H1 (cell line): ENCODE measurements around the gene DPM2. TPM values are rescaled to one million over a fixed set of nuclear protein-coding genes. Genes with fewer than 3 reads are reported as not detected.

Experiments
- ASH2L ChIP-seq: fragments of 200-600, 300-600 bp; sonication (generic); IDR thresholded peaks from one replicate; pipeline ENCODE4 v1.7.1; 2017; ENCODE audit warnings: low read length
- ATF3 ChIP-seq: IDR thresholded peaks from 2 replicates; pipeline ENCODE4 v1.6.1; 2011; ENCODE audit warnings: low read depth, mild to moderate bottlenecking, low read length; ENCODE audit not compliant: insufficient read depth
- BACH1 ChIP-seq: IDR thresholded peaks from 2 replicates; pipeline ENCODE4 v1.6.1; 2012; ENCODE audit warnings: low read length, improper control_type of control experiment
- CBX8 ChIP-seq: fragments of 300-800, 300-1000 bp; sonication (generic); IDR thresholded peaks from 2 replicates; pipeline ENCODE4 v1.7.1; 2016; ENCODE audit warnings: low read depth, low read length, borderline replicate concordance
- CEBPB ChIP-seq: IDR thresholded peaks from 2 replicates; pipeline ENCODE4 v1.6.1; 2012; ENCODE audit warnings: low read depth, low read length
- CHD2 ChIP-seq: IDR thresholded peaks from 2 replicates; pipeline ENCODE4 v1.6.1; 2012; ENCODE audit warnings: low read length, improper control_type of control experiment
- CREB1 ChIP-seq: IDR thresholded peaks from 2 replicates; pipeline ENCODE4 v1.6.1; 2012; ENCODE audit warnings: inconsistent platforms
- EP300 ChIP-seq, 2 experiments: IDR thresholded peaks; 1 replicate in 1 of 2; 2 replicates in 1 of 2; pipeline ENCODE4 v1.6.1; 2011 to 2012; ENCODE audit warnings: low read depth in 2 of 2, low read length in 2 of 2, mild to moderate bottlenecking in 2 of 2, borderline replicate concordance in 1 of 2, inconsistent platforms in 1 of 2, moderate library complexity in 1 of 2
- EZH2 ChIP-seq: fragments of 200-600 bp; sonication (generic); IDR thresholded peaks from 2 replicates; pipeline ENCODE4 v1.7.1; 2012; ENCODE audit warnings: low read depth, mild to moderate bottlenecking, moderate library complexity, low read length, inconsistent platforms; ENCODE audit not compliant: severe bottlenecking
- FOSL1 ChIP-seq: IDR thresholded peaks from 2 replicates; pipeline ENCODE4 v1.6.1; 2011; ENCODE audit warnings: mild to moderate bottlenecking, low read depth, low read length, moderate library complexity; ENCODE audit not compliant: insufficient read depth
- GABPA ChIP-seq: IDR thresholded peaks from 2 replicates; pipeline ENCODE4 v1.6.1; 2011; ENCODE audit warnings: mild to moderate bottlenecking, low read length, moderate library complexity, borderline replicate concordance; ENCODE audit not compliant: insufficient read depth
- KDM4A ChIP-seq: IDR thresholded peaks from one replicate; pipeline ENCODE4 v1.7.1; 2012; ENCODE audit warnings: low read depth, mild to moderate bottlenecking, moderate library complexity, low read length, inconsistent platforms; ENCODE audit not compliant: severe bottlenecking
- MAFK ChIP-seq: IDR thresholded peaks from 2 replicates; pipeline ENCODE4 v1.6.1; 2012; ENCODE audit warnings: low read depth, mild to moderate bottlenecking, improper control_type of control experiment, low read length
- NRF1 ChIP-seq: IDR thresholded peaks from 2 replicates; pipeline ENCODE4 v1.6.1; 2011; ENCODE audit warnings: mild to moderate bottlenecking, low read depth, low read length, improper control_type of control experiment
- PHF8 ChIP-seq: fragments of 200-600 bp; sonication (generic); conservative IDR thresholded peaks from 2 replicates; pipeline ENCODE4 v1.7.1; 2012; ENCODE audit warnings: low read depth, mild to moderate bottlenecking, inconsistent platforms, low read length, moderate library complexity
- RBBP5 ChIP-seq: IDR thresholded peaks from 2 replicates; pipeline ENCODE4 v1.7.1; 2012; ENCODE audit warnings: low read depth, mild to moderate bottlenecking, inconsistent platforms, low read length, moderate library complexity, borderline replicate concordance
- RFX5 ChIP-seq: IDR thresholded peaks from 2 replicates; pipeline ENCODE4 v1.6.1; 2011; ENCODE audit warnings: low read depth, low read length, improper control_type of control experiment, borderline replicate concordance
- RXRA ChIP-seq: IDR thresholded peaks from 2 replicates; pipeline ENCODE4 v1.6.1; 2011; ENCODE audit warnings: low read depth, mild to moderate bottlenecking, low read length, moderate library complexity; ENCODE audit not compliant: insufficient read depth
- SAP30 ChIP-seq: fragments of 300-600 bp; sonication (generic); IDR thresholded peaks from 2 replicates; pipeline ENCODE4 v1.7.1; 2012; ENCODE audit warnings: low read length, moderate library complexity, mild to moderate bottlenecking, inconsistent platforms; ENCODE audit not compliant: insufficient read depth, insufficient replicate concordance
- SP2 ChIP-seq: IDR thresholded peaks from 2 replicates; pipeline ENCODE4 v1.6.1; 2012; ENCODE audit warnings: mild to moderate bottlenecking, low read length, inconsistent platforms
- TAF1 ChIP-seq: IDR thresholded peaks from 2 replicates; pipeline ENCODE4 v1.6.1; 2011; ENCODE audit warnings: mild to moderate bottlenecking, low read depth, low read length
- YY1 ChIP-seq: IDR thresholded peaks from 2 replicates; pipeline ENCODE4 v1.6.1; 2011; ENCODE audit warnings: low read depth, mild to moderate bottlenecking, low read length
- ZNF274 ChIP-seq: IDR thresholded peaks from 2 replicates; pipeline ENCODE4 v1.7.0; 2012; ENCODE audit warnings: low read length, borderline replicate concordance; ENCODE audit errors: extremely low read depth
- polyA plus RNA-seq, 7 experiments: library from polyadenylated mRNA; depleted of rRNA in 3 of 7; stranded (reverse) in 5 of 7; unstranded in 2 of 7; fragments of >200 nt in 5 of 7; fragments of 200-250 nt in 2 of 7; gene quantifications; 1 replicate in 5 of 7; 2 replicates in 1 of 7; 4 replicates in 1 of 7; pipeline versions ENCODE4 v1.2.1 to v1.2.3, GENCODE V29; 2011 to 2013; ENCODE audit warnings: missing spikeins in 2 of 7, mixed read lengths in 2 of 7
- total RNA-seq: library from RNA; stranded (reverse); fragmentation: NEBNext Ultra II Directional; extraction: Animal tissue kit (Norgen Biotek cat#: 25700); gene quantifications from 2 replicates; pipeline ENCODE4 v1.2.1, GENCODE V29; 2021

DPM2 gene
- total and polyA plus RNA-seq, 2 of the 8 experiments (the other 6 are each of a cell fraction or from before 2014, with no cell fraction given): 45.4 to 95.4 TPM

- no peak for TF ChIP-seq CBX8
- 0 out of 2 replicates have a peak, but pooled peaks have one; percentile 8 for TF ChIP-seq BACH1
- no peak for TF ChIP-seq SAP30
- 0 out of 2 replicates have a peak, but pooled peaks have one; percentile 5 for TF ChIP-seq GABPA
- no peak for TF ChIP-seq EZH2
- TF ChIP-seq RXRA: no peak
- no peak for TF ChIP-seq NRF1
- TF ChIP-seq TAF1: no peak
- TF ChIP-seq EP300 (IDR thresholded peaks at IDR 0.05; ENCODE audit: borderline replicate concordance in 1 of 2, low read depth in 2 of 2, low read length in 2 of 2): 0 out of 3 replicates have a peak, but pooled peaks of 1 of the 2 experiments have one; percentile 9
- peak; percentile 29 for TF ChIP-seq ASH2L
- no peak for TF ChIP-seq MAFK
- TF ChIP-seq PHF8: peak; percentile 18; the same call in 1 of the 2 replicates
- no peak; the same call in 1 of the 2 replicates for TF ChIP-seq CHD2
- TF ChIP-seq SP2: peak; percentile 24; the same call in 1 of the 2 replicates
- no peak for TF ChIP-seq RFX5
- TF ChIP-seq KDM4A: peak; percentile 63
- TF ChIP-seq CEBPB: no peak
- no peak for TF ChIP-seq FOSL1
- peak; percentile 58; the same call in 1 of the 2 replicates for TF ChIP-seq YY1
- no peak for TF ChIP-seq ATF3
- no peak for TF ChIP-seq RBBP5
- no peak; the same call in 1 of the 2 replicates for TF ChIP-seq CREB1
- TF ChIP-seq ZNF274: no peak
Measured at GRCh38 chr9:127930231-127931091, 7.2 kb downstream of the DPM2 start, which contains the start of gene PIP5KL1 (continued).
